Activated CD4-positive, alpha-beta T cell treated with anti-CD3 and anti-CD28 coated beads, Interleukin-10, Interleukin-2, amounts not matched to agents 100 ng/mL and 50 ng/mL, durations not matched to agents 16 hours and 8 hours (primary cell): ENCODE results near the gene RPS14.

Experiments
- DNase-seq: peaks from one replicate; pipeline ENCODE4 v3.0.0-alpha.2; 2020

The RPS14 gene

DNA sequence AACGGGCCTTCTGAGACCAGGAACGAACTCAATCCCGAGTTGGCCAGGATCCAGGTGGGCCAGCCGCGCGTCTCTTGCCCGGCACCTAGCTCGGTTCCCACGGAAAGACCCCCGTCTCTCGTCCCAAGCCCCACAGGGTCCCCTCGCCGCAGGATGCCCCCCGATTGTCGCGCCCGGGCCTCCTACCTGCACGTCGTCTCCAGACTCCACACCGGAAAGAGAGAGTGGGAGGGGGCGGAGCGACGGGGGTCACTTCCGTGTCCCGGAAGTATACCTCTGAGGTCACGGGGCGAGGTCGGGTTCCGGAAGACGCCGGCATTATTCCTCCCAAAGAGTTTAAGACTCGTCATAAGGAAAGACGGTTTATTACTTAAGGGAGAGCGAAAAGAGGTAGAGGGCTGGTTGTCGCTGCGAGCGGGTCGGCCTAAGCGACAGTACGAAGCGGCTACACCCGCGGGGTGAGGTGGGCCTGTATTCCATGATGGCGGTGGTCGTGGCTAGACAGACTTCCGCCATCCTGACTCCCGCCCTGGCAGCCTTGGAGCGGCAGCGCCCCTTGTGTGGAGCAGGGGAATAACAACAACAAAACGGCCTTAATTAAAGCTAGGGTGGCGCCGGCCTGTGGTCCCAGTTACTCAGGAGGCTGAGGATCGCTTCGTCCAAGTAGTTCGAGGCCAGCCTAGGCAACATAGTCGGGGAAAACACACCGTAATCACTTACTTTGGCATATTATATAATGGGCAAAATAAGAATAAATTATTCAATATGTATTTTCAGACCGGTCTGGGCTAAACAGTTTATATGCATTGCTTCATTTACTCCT lies at the start of gene RPS14:
TSS of gene RPS14 (minus strand) at position 223 of the 823 bp plus-strand sequence. CDS start 2,006 bp downstream, outside the sequence.
- peak; percentile 94 for DNase-seq

DNA sequence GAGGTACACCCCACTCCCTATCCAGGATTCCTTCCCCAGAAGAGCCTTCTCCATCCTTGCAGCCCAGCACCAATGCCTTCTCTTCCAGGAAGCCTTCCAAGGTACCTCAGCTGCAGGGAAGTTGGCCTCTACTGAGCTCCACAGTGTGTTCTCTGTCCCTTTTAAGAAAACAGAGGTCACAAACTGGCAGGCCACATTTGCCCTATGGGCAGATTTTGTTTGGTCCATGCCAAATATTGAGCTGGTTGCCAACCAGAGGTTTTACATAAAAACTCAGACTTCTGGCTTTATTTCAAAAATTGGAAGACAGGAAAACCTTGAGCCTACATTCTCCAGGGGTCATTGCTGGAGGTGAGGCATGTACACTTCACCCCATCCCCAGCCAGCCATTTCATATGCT lies 49.4 kb upstream of the RPS14 start:
- DNase-seq, result no peak

GRCh38 chr5:150498501-150498900 lies 49.0 kb upstream of the RPS14 start:
- no peak for DNase-seq

GRCh38 chr5:150497989-150498317 lies 48.4 kb upstream of the RPS14 start:
- DNase-seq, result no peak

DNA sequence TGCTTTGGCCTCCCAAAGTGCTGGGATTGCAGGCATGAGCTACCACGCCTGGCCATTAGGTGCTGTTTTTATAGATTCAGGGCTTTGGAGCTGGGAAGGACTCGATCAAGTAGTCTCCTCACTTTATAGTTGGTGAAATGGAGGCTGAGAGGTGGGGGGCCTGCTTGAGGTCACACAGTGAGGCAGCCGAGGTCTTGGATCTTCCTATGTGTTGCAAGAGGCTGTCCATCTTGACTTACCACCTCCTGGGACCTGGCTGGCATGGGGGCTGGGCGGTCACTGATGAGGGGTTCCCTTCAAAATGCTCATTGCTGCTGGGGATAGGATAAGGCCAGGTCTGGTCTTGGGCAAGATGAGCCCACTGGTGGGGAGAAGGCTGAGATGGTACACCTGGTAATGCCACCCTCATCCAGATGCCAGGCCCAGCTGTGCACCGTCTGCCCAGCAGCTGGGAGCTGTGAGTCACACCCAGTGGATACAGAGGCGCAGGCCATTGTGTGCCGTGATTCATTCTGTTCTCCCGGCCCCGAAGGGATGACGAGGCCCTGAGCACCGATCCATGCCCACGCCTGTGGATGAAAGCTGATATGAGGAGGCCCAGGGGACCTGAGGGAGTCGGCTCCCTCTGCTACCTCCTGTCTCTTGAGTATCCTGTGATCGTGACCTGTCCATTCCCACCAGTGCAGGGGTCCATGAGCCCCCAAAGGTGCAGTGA lies 47.9 kb upstream of the RPS14 start:
- DNase-seq, result no peak

- no peak for DNase-seq
Observed at GRCh38 chr5:150496534-150496933, 47.0 kb upstream of the RPS14 start.

- no peak for DNase-seq
Observed at GRCh38 chr5:150496098-150496497, 46.6 kb upstream of the RPS14 start.

DNA sequence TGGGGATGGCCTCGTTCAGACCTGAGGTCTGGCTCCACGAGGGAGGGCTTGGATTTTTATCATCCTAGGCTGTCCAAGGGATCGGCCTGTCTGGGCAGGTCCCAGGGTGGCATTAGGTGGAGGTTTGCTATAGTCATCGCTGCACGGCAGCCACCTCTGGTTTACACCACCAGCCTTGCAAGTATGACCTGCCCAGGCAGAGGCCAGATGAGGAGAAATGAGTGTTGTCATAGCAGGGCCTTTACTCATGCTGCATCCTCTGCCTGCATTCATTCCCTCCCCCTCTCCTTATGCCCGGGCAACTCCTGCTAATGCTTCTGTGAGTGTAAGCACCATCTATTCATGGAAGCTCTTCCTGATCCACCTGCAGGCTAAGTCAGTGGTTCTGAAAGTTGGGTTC lies 43.1 kb upstream of the RPS14 start:
- DNase-seq, result no peak

DNA sequence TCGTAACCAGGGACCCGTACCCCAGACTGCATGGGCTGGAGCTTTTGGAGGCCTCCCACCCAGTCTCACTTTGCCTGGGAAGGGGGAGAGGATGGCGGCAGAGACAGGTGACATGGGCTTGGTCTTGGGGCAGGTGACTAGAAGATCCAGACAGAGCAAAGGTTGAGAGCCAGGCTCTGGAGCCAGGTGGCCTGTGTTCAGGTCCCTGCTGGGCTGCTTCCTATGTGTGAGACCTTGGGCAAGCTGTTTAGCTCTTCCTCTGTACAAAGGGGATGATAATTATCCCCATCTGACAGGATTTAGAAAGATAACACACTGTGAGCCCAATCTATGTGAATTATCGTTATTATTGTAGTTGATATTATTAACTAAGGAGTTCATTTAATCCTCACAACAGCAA lies 42.3 kb upstream of the RPS14 start:
- no peak for DNase-seq

DNA sequence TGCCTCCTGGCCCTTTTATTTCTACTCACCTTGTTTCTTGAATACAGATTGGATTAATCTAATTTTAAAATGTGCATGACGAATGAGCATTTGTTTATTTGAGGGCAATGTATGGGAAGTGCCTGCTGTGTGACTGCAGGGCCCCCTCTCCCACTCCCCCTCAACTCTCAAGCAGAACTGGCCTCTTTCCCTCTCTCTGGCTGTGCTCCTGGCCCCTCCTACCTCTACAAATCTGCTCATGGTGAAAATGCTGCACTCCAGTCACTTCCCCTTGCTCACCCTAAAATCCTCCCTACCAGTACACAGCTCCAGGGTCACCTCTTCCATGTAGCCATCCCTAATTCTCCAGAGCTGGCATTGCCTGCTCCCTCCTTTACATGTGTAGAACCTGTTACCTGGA lies 41.2 kb upstream of the RPS14 start:
- no peak for DNase-seq

- no peak for DNase-seq
Observed at GRCh38 chr5:150490296-150490669, 40.7 kb upstream of the RPS14 start.

DNA sequence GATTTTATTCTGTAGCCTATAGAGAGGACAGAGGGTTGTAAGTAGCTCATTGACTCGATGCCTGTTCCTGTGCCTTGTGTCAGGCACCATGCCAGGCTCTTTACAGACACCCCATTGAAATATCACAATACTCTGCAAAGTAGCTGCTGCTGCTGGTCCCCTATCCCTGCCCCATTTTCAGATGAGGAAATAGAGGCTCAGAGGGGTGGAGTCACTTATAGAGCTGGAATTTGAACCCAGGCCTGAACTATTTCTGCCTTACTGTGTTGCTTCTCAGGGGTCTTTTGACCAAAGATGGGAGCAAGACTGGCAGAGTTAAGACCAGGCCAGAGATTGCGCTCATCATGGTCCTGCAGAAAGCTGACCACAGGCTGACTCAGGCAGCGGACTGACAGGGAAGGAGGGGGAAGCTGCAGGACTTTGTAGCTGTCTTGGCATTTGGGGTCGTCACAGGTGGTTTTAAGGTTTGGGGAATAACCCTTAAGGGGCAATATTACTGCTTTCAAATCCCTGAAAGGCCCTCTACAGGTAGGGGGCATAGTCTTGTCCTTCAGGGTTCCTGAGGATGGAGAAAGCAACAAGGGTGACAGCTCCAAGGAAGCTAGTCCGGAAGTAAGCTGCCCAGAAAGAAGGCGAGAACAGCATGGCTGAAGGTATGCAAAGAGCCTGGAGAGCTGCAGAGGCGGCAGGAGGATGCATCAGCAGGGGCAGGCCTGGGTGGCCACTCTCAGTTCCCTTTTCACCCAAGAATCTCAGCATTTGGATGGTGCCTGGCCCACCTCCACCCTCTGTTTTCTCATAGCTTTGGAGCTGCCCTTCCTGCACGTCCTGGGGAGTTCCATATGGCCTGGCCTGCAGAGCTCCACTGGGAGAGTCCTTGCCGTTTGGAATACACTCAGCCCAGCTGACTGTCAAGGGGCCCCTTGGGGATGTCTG lies 40.1 kb upstream of the RPS14 start:
- DNase-seq, result no peak

DNA sequence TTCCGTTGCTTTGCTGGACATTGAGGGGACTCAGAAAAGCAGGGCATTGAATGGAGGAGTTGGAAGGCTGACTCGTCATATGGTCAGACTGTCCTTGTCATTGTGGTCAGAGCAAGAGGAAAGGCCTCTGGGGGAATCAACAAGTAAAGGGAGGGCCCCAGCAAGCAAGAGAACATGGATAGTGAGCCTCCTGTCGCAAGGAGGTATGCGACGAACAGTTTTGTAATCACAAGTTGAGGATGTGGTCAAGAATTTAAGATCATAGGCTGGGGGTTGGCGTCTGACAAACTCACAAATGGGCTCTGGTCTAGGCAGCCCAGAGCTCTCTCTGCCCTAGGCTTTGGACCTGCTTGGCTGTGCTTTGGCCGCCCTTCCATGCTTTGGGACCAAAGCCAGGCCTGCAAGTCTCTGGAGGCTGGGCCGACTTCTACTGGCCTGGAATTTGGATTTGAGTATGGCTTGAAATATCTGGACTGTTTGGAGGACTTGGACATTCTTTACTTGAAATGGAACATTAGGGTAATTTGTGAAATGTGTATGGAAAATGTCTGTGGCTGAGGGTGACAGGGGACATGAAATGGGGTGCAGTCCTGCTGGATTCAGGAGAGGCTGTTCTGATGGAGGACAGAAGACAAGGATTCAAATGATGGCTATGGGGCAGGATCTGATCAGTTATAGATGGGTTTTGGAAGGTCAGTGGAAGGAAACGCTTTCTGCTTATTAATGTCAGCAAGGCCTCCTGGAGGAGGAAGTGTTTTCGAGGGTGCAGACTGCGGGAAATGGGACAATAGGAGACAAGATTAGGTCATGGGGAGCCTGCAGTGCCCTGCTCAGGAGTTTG lies 39.2 kb upstream of the RPS14 start:
- no peak for DNase-seq

DNA sequence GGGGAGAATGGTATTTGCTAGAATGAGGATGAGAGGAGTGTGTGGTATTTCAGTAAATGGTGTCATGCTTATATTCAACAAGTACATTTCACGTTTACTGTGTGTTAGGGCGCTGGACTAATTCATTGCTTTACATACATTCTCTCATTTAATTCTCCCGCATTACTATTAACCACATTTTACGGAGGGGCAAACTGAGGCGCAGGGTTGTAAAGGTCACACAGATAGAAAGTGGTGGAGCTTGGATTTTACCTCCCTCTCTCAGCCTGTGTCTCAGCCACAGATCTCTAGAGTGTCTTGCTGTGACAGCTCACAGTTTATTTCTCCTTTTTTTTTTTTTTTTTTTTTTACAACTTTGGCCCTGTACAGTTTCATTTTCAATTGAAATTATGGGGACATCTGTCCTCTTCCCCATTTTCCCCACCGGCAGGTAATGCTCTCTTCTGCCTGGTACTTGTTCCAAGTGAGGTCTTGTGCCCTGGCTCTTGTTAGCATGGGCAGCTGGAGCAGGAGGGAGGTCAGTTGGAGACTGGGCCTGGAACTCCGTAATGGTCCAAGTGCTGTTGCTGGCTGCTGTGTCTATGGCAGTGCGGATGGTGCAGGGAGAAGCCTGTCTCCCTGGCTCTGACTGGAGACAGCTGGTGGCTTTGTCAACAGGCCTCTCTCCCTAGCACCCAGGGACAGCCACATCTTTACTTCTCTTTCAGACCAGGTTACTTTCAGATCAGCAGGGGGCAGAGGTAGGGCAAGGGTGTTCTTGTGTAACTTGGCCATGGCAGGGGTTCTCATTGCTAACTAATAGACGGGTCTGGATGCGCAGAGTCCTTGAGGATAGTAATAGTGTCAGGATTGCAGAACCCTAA lies 37.9 kb upstream of the RPS14 start:
- no peak for DNase-seq

GRCh38 chr5:150486402-150487198 lies 37.1 kb upstream of the RPS14 start:
- DNase-seq, result peak; percentile 11

DNA sequence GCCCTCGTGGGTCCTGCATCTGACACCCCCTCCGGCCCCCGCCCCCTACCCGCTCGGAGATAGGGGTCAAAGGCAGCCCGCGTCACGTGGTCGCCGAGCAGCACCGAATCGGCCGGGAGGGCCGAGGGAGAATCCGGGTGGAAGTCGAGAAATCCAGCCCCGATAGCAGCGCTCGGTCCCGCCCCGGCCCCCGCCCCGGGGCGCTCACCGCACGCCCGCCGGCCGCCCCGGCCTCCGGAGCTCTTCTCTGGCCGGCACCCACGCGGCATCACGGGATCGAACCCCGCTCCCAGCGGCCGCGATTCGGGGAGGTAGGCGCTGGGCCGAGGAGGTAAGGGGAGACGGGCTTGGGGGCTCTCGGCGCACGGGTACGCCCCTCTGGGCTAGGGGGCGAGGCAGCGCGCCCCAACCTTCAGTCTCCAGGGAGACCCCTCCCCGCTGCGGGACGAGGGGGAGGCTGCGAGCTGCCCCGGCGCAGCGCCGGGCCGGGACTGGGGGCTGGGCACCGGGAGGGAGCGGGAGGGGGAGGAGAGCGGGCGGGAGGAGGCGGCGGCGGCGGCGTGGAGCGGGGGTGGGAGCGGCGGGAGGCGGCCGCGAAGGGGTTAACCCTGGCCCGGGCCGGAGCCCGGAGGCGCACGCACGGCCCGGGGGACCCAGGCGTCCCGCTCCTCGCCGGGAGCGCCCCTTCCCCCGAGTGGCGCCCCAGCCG lies 36.3 kb upstream of the RPS14 start:
- DNase-seq, result peak; percentile 15

- DNase-seq, result no peak
Observed at GRCh38 chr5:150484964-150485692, 35.6 kb upstream of the RPS14 start.

GRCh38 chr5:150481972-150482406 lies 32.5 kb upstream of the RPS14 start:
- no peak for DNase-seq

DNA sequence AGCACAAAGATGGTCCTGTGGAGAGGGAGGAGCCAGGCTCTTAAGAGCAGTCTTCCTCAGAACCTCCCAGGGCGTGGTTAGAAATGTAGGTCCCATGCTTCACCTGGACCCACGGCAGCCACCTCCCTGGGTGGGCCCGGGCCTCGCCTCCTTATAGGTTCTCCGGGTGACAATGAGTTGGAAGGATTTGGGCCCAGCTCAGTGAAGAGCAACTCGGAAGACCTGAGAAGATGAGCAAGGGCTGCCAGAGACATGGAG lies 32.1 kb upstream of the RPS14 start:
- DNase-seq, result no peak
